OCI-LY1 (cell line): ENCODE measurements around the gene TENM4.

Experiments
- H2AFZ ChIP-seq: fragments of 200-600 bp; sonication (generic), shearing (Covaris generic); 2 replicates; pipeline ENCODE4 v1.6.0; 2014; ENCODE audit warnings: antibody characterized with exemption, mild to moderate bottlenecking, low read length
- H3F3A ChIP-seq: fragments of 200-600 bp; sonication (generic), shearing (Covaris generic); 2 replicates; pipeline ENCODE4 v1.6.0; 2014; ENCODE audit warnings: mild to moderate bottlenecking, antibody characterized with exemption, low read length, moderate library complexity; ENCODE audit not compliant: insufficient read depth
- H3K27ac ChIP-seq: fragments of 200-600 bp; sonication (generic); 2 replicates; pipeline ENCODE4 v1.5.1; 2014; ENCODE audit warnings: low read length, mixed run types, mild to moderate bottlenecking, low read depth; ENCODE audit not compliant: poor library complexity, severe bottlenecking
- H3K27me3 ChIP-seq: fragments of 200-600 bp; sonication (generic); 2 replicates; pipeline ENCODE4 v1.6.0; 2014; ENCODE audit warnings: antibody characterized with exemption, mild to moderate bottlenecking, low read length, moderate library complexity; ENCODE audit not compliant: insufficient read depth
- H3K36me3 ChIP-seq: fragments of 200-600 bp; sonication (generic); 2 replicates; pipeline ENCODE4 v1.6.1; 2014; ENCODE audit warnings: mild to moderate bottlenecking, antibody characterized with exemption, low read length, moderate library complexity, mixed read lengths; ENCODE audit not compliant: insufficient read depth
- H3K4me1 ChIP-seq: fragments of 200-600 bp; sonication (generic); 2 replicates; pipeline ENCODE4 v1.5.1; 2014; ENCODE audit warnings: mild to moderate bottlenecking, low read length, moderate library complexity; ENCODE audit not compliant: insufficient read depth, severe bottlenecking
- H3K4me2 ChIP-seq: fragments of 200-600 bp; sonication (generic), shearing (Covaris generic); 2 replicates; pipeline ENCODE4 v1.6.1; 2014; ENCODE audit warnings: low read length
- H3K4me3 ChIP-seq: fragments of 200-600 bp; sonication (generic); 2 replicates; pipeline ENCODE4 v1.5.1; 2014; ENCODE audit warnings: low read length, low read depth, mild to moderate bottlenecking, mixed read lengths; ENCODE audit not compliant: poor library complexity, severe bottlenecking
- H3K79me2 ChIP-seq: fragments of 200-600 bp; shearing (Covaris generic); 2 replicates; pipeline ENCODE4 v1.6.1; 2016; ENCODE audit warnings: mixed run types, low read length, mixed read lengths; ENCODE audit not compliant: insufficient read depth
- H3K9ac ChIP-seq: fragments of 200-600 bp; sonication (generic), shearing (Covaris generic); 2 replicates; pipeline ENCODE4 v1.6.1; 2014; ENCODE audit warnings: mild to moderate bottlenecking, low read length, mixed read lengths
- H3K9me2 ChIP-seq: fragments of 200-600 bp; sonication (generic), shearing (Covaris generic); 2 replicates; pipeline ENCODE4 v1.6.1; 2014; ENCODE audit warnings: low read depth, mild to moderate bottlenecking, low read length, mixed read lengths
- H3K9me3 ChIP-seq: fragments of 200-600 bp; shearing (Covaris generic); 2 replicates; pipeline ENCODE4 v1.6.1; 2014; ENCODE audit warnings: low read length, mixed read lengths
- H4K20me1 ChIP-seq: fragments of 200-600 bp; sonication (generic), shearing (Covaris generic); 2 replicates; pipeline ENCODE4 v1.6.0; 2016; ENCODE audit warnings: mild to moderate bottlenecking, low read length; ENCODE audit not compliant: insufficient read depth
- CTCF ChIP-seq: fragments of 200-600 bp; sonication (generic), shearing (Covaris generic); IDR thresholded peaks from 2 replicates; pipeline ENCODE4 v1.5.1; 2017; ENCODE audit warnings: mild to moderate bottlenecking, antibody characterized with exemption, low read length, moderate library complexity, mixed read lengths
- EZH2 ChIP-seq: fragments of 200-600 bp; sonication (generic), shearing (Covaris generic); IDR thresholded peaks from 2 replicates; pipeline ENCODE4 v1.8.0; 2017; ENCODE audit warnings: borderline replicate concordance, mixed run types, mild to moderate bottlenecking, antibody characterized with exemption, low read length, moderate library complexity, mixed read lengths

The TENM4 gene

GRCh38 chr11:78696177-78696576 lies 744.7 kb downstream of the TENM4 start:
- H3K4me3 ChIP-seq = no peak overlapping the region
- no peak overlapping the region for H3K9ac ChIP-seq
- no peak overlapping the region for H3K27ac ChIP-seq
- H3K4me2 ChIP-seq = no peak overlapping the region
- no peaks in the 10 kb centered on the region for H3K4me1 ChIP-seq
- no peak overlapping the region for H2AFZ ChIP-seq
- no peaks in the 10 kb centered on the region for H3K9me3 ChIP-seq
- no peak for TF ChIP-seq CTCF
- TF ChIP-seq EZH2 = no peak
- no peaks in the 10 kb centered on the region for H3K9me2 ChIP-seq
- H3K79me2 ChIP-seq = no peaks in the 10 kb centered on the region
- H3F3A ChIP-seq = no peaks in the 10 kb centered on the region
- H4K20me1 ChIP-seq = no peaks in the 10 kb centered on the region
- H3K36me3 ChIP-seq = no peaks in the 10 kb centered on the region
- H3K27me3 ChIP-seq = no peaks in the 10 kb centered on the region

GRCh38 chr11:78694152-78694551 lies 746.7 kb downstream of the TENM4 start:
- Histone ChIP-seq H3K4me2 (no peak overlapping the region), H4K20me1 (no peaks in the 10 kb centered on the region), H3K27me3 (no peaks in the 10 kb centered on the region), H3K79me2 (no peaks in the 10 kb centered on the region), H3K9me2 (no peaks in the 10 kb centered on the region), H3K4me3 (no peak overlapping the region), H3K27ac (no peak overlapping the region), H2AFZ (no peak overlapping the region), H3K4me1 (no peaks in the 10 kb centered on the region), H3K9ac (no peak overlapping the region), H3F3A (no peaks in the 10 kb centered on the region), H3K36me3 (no peaks in the 10 kb centered on the region), H3K9me3 (no peaks in the 10 kb centered on the region)
- TF ChIP-seq EZH2 = no peak
- TF ChIP-seq CTCF = no peak

GRCh38 chr11:78691215-78691614 lies 749.6 kb downstream of the TENM4 start:
- Histone ChIP-seq H3K9me2 (no peaks in the 10 kb centered on the region), H4K20me1 (no peaks in the 10 kb centered on the region), H3K79me2 (no peaks in the 10 kb centered on the region), H3K27ac (no peak overlapping the region), H3K9me3 (no peaks in the 10 kb centered on the region), H3K36me3 (no peaks in the 10 kb centered on the region), H3K4me1 (no peaks in the 10 kb centered on the region), H3K4me3 (no peak overlapping the region), H2AFZ (no peak overlapping the region), H3K9ac (no peak overlapping the region), H3K4me2 (no peak overlapping the region), H3F3A (no peaks in the 10 kb centered on the region), H3K27me3 (no peaks in the 10 kb centered on the region)
- TF ChIP-seq CTCF (no peak), EZH2 (no peak)
